HG02981 (cell line): ENCODE results near the gene MPP3.
"Not testable (repeated sequence)": the region's sequence is repeated elsewhere in the genome, so short reads cannot be mapped to it uniquely, and the experiment has no call there.

ENCODE experiments used
- ATAC-seq: cut with Tn5 transposase; IDR thresholded peaks from one replicate; pipeline ENCODE4 v1.9.1; 2021; ENCODE audit warnings: mild to moderate bottlenecking, moderate library complexity; ENCODE audit not compliant: unreplicated experiment

Gene MPP3

GRCh38 chr17:43860927-43861622, 28.1 kb upstream of the MPP3 start:
- ATAC-seq, result no peak

- no peak for ATAC-seq
These were observed 27.3 kb upstream of the MPP3 start for GRCh38 chr17:43860077-43860725.

GRCh38 chr17:43857957-43858600, 25.1 kb upstream of the MPP3 start:
- no peak for ATAC-seq

GRCh38 chr17:43857141-43857540, 24.2 kb upstream of the MPP3 start:
- no peak for ATAC-seq

- no peak for ATAC-seq
These were observed 23.2 kb upstream of the MPP3 start for GRCh38 chr17:43856141-43856540.

- ATAC-seq, result no peak
These were observed 22.1 kb upstream of the MPP3 start for GRCh38 chr17:43855061-43855460.

- ATAC-seq, result no peak
These were observed 21.6 kb upstream of the MPP3 start for GRCh38 chr17:43854498-43854897.

- ATAC-seq, result no peak
These were observed 20.6 kb upstream of the MPP3 start for GRCh38 chr17:43853546-43853945.

GRCh38 chr17:43852571-43852970, 19.6 kb upstream of the MPP3 start:
- no peak for ATAC-seq

GRCh38 chr17:43849116-43849515, 16.2 kb upstream of the MPP3 start:
- no peak for ATAC-seq

GRCh38 chr17:43848601-43849000, 15.7 kb upstream of the MPP3 start:
- no peak for ATAC-seq

- no peak for ATAC-seq
These were observed 14.0 kb upstream of the MPP3 start, which contains the start of gene CD300LG for GRCh38 chr17:43846963-43847371. CD300LG (plus strand) TSS chr17:43847176; CDS start chr17:43847217, 41 bp downstream.

- peak; percentile 51 for ATAC-seq
These were observed 13.3 kb upstream of the MPP3 start for GRCh38 chr17:43846221-43846712.

GRCh38 chr17:43845766-43846165, 12.8 kb upstream of the MPP3 start:
- no peak for ATAC-seq

GRCh38 chr17:43844241-43844640, 11.3 kb upstream of the MPP3 start:
- no peak for ATAC-seq

GRCh38 chr17:43842975-43843325, 10.0 kb upstream of the MPP3 start:
- ATAC-seq, result no peak

- ATAC-seq, result not testable (repeated sequence)
These were observed 9.4 kb upstream of the MPP3 start for GRCh38 chr17:43842091-43842974.

- no peak for ATAC-seq
These were observed 8.3 kb upstream of the MPP3 start for GRCh38 chr17:43841282-43841681.

- ATAC-seq, result no peak
These were observed 7.9 kb upstream of the MPP3 start for GRCh38 chr17:43840814-43841213.

GRCh38 chr17:43839670-43840108, 6.7 kb upstream of the MPP3 start:
- ATAC-seq, result no peak

GRCh38 chr17:43834106-43834505, 1.2 kb upstream of the MPP3 start:
- ATAC-seq, result no peak
